Prostate gland (tissue), 2 donors: Measurements from ENCODE around the gene ITGA4. TPM values are rescaled to one million over a fixed set of nuclear protein-coding genes. Genes with fewer than 3 reads are reported as not detected.

Experiments used
- DNase-seq: peaks from one replicate; pipeline ENCODE4 v3.0.0-alpha.2; 2019; ENCODE audit warnings: low spot score
- H3K27ac ChIP-seq, 2 donors: fragments of 200-600 bp; sonication (generic); 2 replicates each; pipeline ENCODE4 v1.5.1; 2017 to 2019
- H3K27me3 ChIP-seq: fragments of 200-600 bp; sonication (generic); replicated peaks from 2 replicates; pipeline ENCODE4 v1.5.1; 2019; ENCODE audit not compliant: insufficient read depth
- H3K36me3 ChIP-seq, 2 donors: fragments of 200-600 bp; sonication (generic); 1 replicate in 1 of 2; 2 replicates in 1 of 2; pipeline versions ENCODE4 v1.5.1 to v1.8.1; 2017 to 2019
- H3K4me1 ChIP-seq: fragments of 200-600 bp; sonication (generic); replicated peaks from 2 replicates; pipeline ENCODE4 v1.5.1; 2019
- H3K4me3 ChIP-seq, 2 donors: fragments of 200-600 bp; sonication (generic); 2 replicates each; pipeline ENCODE4 v1.5.1; 2017 to 2019
- H3K9me3 ChIP-seq: fragments of 200-600 bp; sonication (generic); 2 replicates; pipeline ENCODE4 v1.5.1; 2017
- POLR2A ChIP-seq: fragments of 450-650 bp; IDR thresholded peaks from one replicate; pipeline ENCODE4 v1.6.1; 2016; ENCODE audit warnings: antibody characterized with exemption, mild to moderate bottlenecking
- POLR2AphosphoS5 ChIP-seq: sonication (generic); formaldehyde crosslinking; IDR thresholded peaks from one replicate; pipeline ENCODE4 v1.6.1; 2017; ENCODE audit warnings: antibody characterized with exemption
- WGBS: methylation state at CpG from one replicate; pipeline ENCODE4 v1.1.5; 2018; 5-methylcytosine and 5-hydroxymethylcytosine counted together
- intact Hi-C: fragments of 100-400 bp; cut with DNase I; formaldehyde crosslinking; loops from one replicate; pipeline ENCODE4 v1.14.2; 2022
- total RNA-seq, 2 donors: library from RNA; depleted of rRNA; stranded (reverse); fragments of >200 nt; gene quantifications; one replicate each; pipeline ENCODE4 v1.1.0, GENCODE V29; 2016
- TF ChIP-seq, protein P1 (sequence below), 4 experiments: fragments of 200-600 bp in 2 of 4; fragments of 450-650 bp in 2 of 4; sonication (generic) in 2 of 4; IDR thresholded peaks; 1 replicate in 3 of 4; 2 replicates in 1 of 4; pipeline ENCODE4 v1.5.1; 2016 to 2019; ENCODE audit warnings: antibody characterized with exemption in 4 of 4, mild to moderate bottlenecking in 2 of 4, moderate library complexity in 2 of 4

ITGA4 gene
- total RNA-seq, 2 donors from 2014 or later, result 2.9 to 6.4 TPM

DNA sequence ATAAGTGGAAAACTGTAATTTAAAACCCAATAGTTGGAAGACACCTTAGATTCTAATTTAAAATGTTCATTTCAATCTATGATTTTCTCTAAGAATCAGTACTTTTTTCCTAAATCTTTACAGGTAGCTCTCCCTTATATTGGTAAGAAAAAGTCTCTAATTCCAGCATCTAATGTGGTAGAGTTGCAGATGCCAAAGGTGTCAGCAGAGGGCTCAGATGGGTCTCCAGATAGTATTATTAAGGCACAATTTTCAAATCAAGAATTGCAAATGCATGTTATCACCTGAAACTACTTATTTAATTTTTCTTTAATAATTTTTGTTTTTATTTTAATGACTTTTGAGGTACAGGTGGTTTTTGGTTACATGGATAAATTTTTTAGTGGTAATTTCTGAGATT is 25.5 kb upstream of the ITGA4 start:
- Histone ChIP-seq H3K27me3 (no peaks in the 10 kb centered on the region), H3K9me3 (no peaks in the 10 kb centered on the region), H3K4me3 (no peak overlapping the region), H3K36me3 (no peaks in the 10 kb centered on the region), H3K4me1 (no peaks in the 10 kb centered on the region), H3K27ac (no peak overlapping the region)
- intact Hi-C loops, result no loop called here
- DNase-seq, result no peak
- TF ChIP-seq POLR2AphosphoS5, result no peak
- TF ChIP-seq, protein P1, sequence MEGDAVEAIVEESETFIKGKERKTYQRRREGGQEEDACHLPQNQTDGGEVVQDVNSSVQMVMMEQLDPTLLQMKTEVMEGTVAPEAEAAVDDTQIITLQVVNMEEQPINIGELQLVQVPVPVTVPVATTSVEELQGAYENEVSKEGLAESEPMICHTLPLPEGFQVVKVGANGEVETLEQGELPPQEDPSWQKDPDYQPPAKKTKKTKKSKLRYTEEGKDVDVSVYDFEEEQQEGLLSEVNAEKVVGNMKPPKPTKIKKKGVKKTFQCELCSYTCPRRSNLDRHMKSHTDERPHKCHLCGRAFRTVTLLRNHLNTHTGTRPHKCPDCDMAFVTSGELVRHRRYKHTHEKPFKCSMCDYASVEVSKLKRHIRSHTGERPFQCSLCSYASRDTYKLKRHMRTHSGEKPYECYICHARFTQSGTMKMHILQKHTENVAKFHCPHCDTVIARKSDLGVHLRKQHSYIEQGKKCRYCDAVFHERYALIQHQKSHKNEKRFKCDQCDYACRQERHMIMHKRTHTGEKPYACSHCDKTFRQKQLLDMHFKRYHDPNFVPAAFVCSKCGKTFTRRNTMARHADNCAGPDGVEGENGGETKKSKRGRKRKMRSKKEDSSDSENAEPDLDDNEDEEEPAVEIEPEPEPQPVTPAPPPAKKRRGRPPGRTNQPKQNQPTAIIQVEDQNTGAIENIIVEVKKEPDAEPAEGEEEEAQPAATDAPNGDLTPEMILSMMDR (IDR thresholded peaks at IDR 0.05), result no peak

DNA sequence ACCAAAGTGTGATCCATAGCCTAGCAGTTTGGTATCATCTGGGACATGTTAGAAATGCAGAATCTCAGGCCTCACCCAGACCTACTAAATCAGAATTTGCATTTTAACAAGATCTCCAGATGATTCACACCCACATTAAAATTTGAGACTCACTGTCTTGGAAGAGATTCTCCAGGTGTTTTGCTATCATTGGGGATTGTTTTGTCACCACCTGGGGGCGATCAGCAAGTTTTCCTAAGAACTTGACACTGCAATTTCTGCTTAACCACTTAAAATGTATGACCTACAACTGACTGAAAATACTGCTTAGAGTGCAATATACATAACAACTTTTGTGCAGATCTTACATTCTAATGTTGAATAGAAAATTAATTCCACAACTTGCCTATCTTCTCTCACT is 18.9 kb upstream of the ITGA4 start:
- 45% methylated on average over 1 of the region's 1 CpG for WGBS
- intact Hi-C loops, result no loop called here

DNA sequence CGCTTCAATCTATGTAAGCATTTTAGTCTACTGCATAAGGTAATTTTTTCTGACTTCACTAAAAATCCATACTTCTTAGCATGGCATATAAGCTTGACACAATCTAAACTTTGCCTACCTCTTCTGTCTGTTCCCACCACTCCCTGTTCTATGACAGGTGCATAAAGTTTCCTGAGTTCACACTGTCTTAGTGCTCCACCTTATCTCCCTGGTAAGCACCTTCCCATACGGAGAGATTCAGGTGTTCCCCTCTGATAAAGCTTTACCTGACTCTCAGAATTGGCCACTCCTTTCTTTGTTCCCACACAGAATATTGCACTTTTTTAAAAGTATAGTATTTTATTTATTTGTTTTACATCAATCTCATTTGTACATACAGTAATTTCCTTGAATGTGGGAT is 16.8 kb upstream of the ITGA4 start:
- Histone ChIP-seq H3K4me1 (no peaks in the 10 kb centered on the region), H3K4me3 (no peak overlapping the region), H3K27ac (no peak overlapping the region), H3K36me3 (no peaks in the 10 kb centered on the region), H3K9me3 (no peaks in the 10 kb centered on the region), H3K27me3 (no peaks in the 10 kb centered on the region)
- WGBS, result 57% methylated on average over 2 of the region's 2 CpGs
- TF ChIP-seq, protein P1 (IDR thresholded peaks at IDR 0.05), result no peak
- TF ChIP-seq POLR2AphosphoS5, result no peak
- no peak for TF ChIP-seq POLR2A
- no peak for DNase-seq
- intact Hi-C loops, result no loop called here

More for the DNA sequence above, 18.9 kb upstream of the ITGA4 start:
- no peak for DNase-seq
- Histone ChIP-seq H3K27me3 (no peaks in the 10 kb centered on the region), H3K4me3 (no peak overlapping the region), H3K4me1 (no peaks in the 10 kb centered on the region), H3K9me3 (no peaks in the 10 kb centered on the region), H3K27ac (no peak overlapping the region), H3K36me3 (no peaks in the 10 kb centered on the region)
- TF ChIP-seq, protein P1 (IDR thresholded peaks at IDR 0.05), result no peak
- TF ChIP-seq POLR2AphosphoS5, result no peak
- no peak for TF ChIP-seq POLR2A

DNA sequence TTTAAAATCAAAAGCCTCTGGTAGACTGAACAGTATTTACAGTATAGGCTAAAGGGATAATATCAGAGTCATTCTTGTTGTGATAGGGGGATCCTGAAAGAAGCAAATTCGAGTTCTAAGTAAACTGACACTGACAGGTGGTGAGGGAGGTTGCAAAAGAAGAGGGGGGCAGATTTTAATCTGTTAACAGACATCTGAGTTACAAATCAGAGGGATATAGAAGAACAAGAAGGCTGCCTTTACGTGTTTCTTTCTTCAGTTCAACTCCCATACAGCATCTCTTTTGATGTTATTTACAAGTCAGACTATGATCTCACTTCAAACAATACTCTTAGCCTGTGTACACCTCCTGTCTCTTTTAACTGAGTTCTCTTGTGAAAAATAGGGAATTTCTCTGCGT is 16.3 kb upstream of the ITGA4 start:
- WGBS, result 22% methylated on average over 3 of the region's 3 CpGs
- no peaks in the 10 kb centered on the region for H3K27me3 ChIP-seq
- TF ChIP-seq, protein P1 (IDR thresholded peaks at IDR 0.05), result no peak
- no peak for TF ChIP-seq POLR2AphosphoS5
- no peak for TF ChIP-seq POLR2A
- no peak overlapping the region for H3K27ac ChIP-seq
- no peaks in the 10 kb centered on the region for H3K36me3 ChIP-seq
- no peaks in the 10 kb centered on the region for H3K9me3 ChIP-seq
- no peak overlapping the region for H3K4me3 ChIP-seq
- DNase-seq, result no peak
- H3K4me1 ChIP-seq, result no peaks in the 10 kb centered on the region
- intact Hi-C loops, result no loop called here

DNA sequence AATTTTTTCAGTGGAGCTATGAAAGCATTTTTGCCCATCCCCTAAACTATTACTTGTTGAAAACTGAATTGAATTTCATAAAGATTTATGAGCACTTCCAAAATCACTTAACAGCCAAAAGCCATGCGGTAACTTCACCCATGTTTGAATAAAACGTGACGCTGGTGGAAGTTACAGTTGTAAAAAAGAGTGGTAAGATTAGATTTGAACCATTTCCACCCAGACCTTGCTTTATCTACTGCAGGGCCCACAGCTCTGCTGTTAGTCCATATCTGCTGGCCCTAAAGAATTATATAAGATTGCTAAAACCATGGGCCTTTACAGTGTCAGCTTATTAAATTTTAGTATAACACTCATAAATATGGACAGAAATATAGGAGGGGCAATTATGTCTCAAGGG is 15.5 kb upstream of the ITGA4 start:
- H3K27ac ChIP-seq, result no peak overlapping the region
- H3K27me3 ChIP-seq, result no peaks in the 10 kb centered on the region
- no peaks in the 10 kb centered on the region for H3K4me1 ChIP-seq
- no peak for TF ChIP-seq POLR2A
- no peak for TF ChIP-seq POLR2AphosphoS5
- TF ChIP-seq, protein P1 (IDR thresholded peaks at IDR 0.05), result no peak
- no peaks in the 10 kb centered on the region for H3K9me3 ChIP-seq
- H3K4me3 ChIP-seq, result no peak overlapping the region
- 29% methylated on average over 3 of the region's 3 CpGs for WGBS
- H3K36me3 ChIP-seq, result no peaks in the 10 kb centered on the region
- intact Hi-C loops, result no loop called here
- no peak for DNase-seq
